ENCODE results near the gene MREG.

DNA sequence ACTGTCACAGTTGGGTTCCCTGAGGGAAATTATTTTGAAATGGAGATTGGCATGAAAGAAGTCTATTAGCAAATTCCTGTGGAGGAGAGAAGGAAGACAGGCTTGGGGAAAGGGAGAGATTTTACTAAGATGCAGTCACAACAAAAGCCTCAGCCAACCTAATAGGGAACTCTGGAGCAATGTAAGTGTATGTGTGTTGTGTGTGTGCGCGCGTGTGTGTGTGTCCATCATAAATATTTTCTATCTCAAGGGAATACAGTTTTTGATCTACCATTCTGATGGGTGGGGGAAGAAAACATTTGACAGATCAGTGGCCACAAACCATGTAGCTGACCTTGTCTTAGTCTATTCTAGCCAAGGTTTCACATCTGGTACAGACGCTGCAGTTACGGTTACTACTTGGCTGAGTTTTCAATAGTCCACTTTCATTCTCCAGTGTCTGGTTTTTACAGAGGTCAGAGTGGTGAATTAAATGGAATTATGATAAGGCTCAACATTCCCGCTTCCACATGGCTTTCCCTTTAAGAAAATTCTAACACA, 72.6 kb downstream of the MREG start:
- no peak for TF ChIP-seq EZH2phosphoT487 (IDR thresholded peaks at IDR 0.05; ENCODE audit: insufficient read depth, low read depth)
- TF ChIP-seq EZH2 (IDR thresholded peaks at IDR 0.05; ENCODE audit: insufficient read depth, poor library complexity, severe bottlenecking) = no peak
